Stimulated activated CD8-positive, alpha-beta memory T cell treated with anti-CD3 and anti-CD28 coated beads, Interleukin-15, amount 100 ng/mL, for 24 hours (primary cell): ENCODE results near the gene SMTNL2.
"Not testable (repeated sequence)": the region's sequence is repeated elsewhere in the genome, so short reads cannot be mapped to it uniquely, and the experiment has no call there.

Source experiments
- DNase-seq: peaks from one replicate; pipeline ENCODE4 v3.0.0-alpha.2; 2020; ENCODE audit warnings: low read depth

The SMTNL2 gene

DNA sequence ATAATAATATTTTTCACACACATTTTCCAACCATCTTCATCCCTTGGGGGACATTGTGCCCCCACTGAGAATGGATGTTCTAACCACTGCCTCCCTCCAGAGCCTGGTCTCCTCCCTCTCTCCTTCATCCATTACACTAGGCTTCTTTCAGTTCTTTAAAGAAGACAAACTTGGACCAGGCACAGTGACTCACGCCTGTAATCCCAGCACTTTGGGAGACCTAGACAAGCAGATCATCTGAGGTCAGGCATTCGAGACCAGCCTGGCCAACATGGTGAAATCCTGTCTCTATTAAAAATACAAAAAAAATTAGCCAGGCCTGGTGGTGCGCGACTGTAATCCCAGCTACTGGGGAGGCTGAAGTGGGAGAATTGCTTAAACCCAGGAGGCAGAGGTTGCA is 50.6 kb downstream of the SMTNL2 start:
- DNase-seq: no peak

DNA sequence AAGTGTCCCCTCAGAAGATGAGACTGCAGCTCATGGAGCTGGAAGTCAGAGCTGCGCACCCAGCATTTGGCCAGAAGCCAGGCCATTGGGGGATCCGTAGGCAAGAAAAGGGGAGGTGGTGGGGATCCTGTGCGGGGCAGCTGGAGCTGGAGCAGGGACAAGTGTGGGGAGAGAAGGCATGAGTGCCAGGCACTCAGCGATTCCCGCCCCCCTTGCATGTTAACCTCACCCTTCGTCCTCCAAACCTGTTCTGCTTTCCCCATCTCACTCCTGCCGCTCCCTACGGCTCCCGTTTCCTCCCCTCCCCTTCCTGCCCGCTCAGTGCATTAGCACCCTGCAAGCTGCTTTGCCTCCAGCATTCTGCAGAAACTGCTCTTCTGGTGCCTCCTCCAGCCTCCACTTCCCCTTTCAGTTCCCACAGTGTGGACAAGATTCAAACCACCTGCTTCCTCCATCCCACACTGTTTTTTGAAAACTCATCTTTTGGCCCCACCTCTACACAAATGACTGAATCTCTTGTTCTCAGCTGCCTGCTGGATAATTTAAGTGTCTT is 51.6 kb downstream of the SMTNL2 start:
- no peak for DNase-seq

DNA sequence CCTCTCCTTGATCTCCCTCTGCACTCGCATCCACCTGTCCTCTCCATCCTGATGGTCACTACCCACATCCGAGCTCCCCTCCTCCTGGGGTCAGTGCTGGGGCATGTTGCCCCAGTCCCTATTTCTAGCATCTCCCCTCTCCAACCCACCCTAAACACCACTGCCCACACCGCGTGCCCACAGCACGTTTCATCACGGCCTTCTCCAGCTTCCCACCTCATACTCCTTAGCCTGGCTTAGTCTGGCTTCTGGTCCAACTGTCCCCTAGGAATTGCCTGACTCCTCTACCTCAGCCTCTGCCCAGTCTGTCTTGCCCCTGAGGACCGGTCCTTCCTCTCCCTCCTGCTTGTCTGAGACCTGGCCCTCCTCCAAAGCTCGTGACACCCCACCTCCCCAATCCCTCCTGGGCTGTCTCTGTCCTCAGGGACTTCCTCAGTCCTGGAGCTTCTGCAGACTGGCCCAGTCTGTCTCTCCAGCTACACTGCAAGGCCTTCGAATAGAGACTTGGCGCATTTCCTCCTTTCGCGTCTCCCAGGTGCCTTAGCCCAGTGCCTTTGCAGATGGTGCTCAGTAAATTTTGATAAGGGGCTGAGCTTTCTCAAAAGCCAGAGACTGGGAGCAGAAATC is 52.3 kb downstream of the SMTNL2 start:
- no peak for DNase-seq

DNA sequence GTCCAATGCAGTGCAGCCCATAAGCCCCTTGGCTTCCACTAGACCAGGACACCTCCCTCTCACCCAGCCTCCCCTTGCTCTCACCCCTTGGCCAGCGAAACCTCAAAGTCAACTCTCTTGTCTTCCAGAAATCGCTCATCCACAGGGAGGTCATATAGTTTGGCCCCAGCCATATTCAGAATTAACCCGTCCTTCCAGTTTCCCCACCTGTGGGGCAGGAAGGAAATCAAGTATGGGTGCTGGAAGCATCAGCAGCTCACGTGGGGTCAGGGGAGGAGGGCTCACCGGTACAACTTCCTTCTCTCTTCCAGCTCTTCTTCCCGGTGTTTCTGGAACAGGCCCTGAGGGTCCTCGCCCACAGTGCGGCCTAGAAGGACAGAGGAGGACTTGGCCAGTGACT is 54.4 kb downstream of the SMTNL2 start:
- not testable (repeated sequence) for DNase-seq

DNA sequence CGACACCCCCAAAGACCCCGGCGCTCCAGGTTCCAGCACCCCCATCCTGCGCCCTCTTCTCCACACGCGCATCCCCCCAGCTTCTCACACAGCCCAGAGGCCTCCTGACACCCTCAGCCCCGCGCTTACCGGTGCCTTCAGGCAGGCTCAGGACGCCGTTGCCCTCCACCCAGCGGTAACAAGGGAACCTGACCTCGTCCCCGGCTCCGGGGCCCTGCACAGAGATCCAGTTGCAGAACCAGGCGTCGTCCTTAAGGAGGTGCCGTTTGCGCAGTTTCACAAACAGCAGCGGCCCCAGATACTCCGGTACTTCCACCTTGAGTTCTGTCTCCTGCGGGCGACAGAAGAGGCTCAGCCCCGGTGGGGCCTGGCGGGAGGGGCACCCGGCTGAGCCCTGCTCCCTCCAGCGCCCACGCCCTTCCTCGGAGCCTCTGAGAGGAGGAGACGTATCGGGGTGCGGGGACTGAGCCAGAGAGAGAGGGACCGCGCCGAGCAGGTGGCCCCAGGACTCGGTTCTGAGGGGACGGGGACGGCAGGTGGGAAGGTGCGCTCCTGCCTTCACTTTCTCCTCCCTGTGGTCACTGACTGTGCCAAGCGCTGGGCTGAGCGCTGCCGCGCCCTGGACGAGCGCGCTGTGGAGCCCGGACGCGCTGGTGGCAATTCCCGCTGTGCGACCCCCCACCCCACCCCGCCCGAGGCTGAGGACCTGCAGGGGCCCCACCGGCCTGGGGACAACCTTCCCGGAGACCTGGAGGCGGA is 55.2 kb downstream of the SMTNL2 start:
- DNase-seq: not testable (repeated sequence)

DNA sequence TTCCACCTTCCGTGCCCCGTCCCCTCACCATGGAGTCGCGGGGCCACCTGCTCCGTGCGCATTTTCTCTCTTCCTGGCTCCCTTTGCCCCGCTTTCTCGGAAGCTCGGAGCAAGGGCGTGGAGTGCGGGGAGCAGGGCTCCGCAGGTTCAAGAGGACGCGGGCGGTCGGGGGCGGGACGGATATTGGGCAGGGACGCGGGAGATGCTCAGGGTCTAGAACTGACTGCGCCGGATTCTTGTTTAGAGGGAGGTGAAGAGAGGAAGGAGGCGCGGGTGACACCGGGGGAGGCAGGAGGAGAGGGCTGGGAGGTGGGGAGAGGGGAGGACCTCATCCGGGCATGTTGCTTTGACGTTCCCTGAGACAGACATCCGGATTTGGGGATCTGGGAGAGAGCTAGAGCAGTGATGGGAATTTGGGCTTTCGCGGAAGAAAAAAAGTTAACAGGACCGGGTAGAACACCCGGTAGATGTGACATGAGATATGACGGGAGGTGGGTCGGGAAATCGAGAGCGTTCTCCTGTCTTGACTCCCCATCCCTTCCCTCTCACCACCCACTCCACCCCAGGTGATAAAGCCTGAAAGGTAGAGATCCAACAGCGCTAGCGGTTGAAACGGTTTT is 56.4 kb downstream of the SMTNL2 start:
- DNase-seq: not testable (repeated sequence)

DNA sequence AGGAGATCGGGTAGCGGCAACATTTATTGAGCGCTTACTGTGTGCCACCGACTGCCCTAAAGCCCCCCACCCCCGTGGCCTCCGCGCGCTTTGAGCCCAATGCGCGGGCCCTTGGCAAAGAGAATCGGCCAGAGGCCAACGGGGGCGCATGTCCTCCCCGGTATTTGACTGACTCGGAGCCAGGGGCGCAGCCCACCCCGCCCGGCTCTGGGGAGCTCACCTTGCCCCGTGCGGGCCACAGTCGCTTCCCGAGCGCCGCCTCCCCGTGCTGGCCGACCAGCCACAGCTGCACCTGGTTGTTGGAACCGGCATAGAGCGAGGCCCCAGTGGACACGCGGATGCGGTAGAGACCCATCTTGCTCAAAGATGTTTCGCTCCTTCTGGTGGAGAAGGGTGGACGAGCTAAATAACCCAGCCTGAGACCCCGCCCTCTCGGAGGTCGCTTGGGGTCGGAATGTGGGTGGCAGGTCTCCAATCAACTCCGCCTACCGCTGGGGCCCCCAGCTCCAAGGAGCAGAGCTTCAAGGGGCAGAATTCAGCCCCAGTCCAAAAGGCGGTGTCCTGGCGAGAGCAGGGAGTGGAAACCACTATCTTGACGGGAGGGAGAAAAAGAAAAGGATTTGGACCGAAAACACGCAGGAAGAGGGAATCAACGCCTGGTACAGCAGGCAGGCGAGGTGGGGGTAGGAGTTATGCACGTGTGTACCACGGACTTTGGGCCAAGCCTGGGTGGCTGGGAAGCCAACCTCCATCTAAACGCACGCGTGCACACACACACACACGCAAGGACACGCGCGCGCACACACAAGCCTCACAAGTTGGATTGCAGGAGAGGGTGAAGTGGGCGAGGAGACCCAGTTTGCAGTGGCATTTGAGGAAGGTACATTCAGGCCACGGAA is 57.2 kb downstream of the SMTNL2 start, which contains the start of gene ALOX15:
ALOX15 (minus strand) TSS at position 382 of the 899 bp plus-strand sequence; CDS start at position 355, 27 bp downstream.
- no peak for DNase-seq

DNA sequence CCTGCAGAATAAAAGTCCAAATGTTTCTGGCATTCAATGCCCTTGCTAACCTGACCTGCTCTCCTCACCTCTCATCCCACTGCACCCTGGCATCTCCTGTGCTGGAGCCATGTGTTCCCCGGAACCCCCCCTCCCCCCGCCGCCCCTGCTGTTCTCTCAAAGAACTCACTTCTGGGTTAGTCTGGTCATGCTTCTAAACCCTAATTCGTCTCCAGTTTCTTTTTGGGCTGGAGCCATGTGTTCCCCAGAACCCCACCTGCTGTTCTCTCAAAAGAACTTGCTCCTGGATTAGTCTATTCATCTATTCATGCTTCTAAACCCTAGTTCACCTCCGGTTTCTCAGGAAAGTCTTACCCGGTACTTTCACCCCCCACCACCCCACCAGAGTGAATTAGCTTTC is 58.0 kb downstream of the SMTNL2 start:
- no peak for DNase-seq

DNA sequence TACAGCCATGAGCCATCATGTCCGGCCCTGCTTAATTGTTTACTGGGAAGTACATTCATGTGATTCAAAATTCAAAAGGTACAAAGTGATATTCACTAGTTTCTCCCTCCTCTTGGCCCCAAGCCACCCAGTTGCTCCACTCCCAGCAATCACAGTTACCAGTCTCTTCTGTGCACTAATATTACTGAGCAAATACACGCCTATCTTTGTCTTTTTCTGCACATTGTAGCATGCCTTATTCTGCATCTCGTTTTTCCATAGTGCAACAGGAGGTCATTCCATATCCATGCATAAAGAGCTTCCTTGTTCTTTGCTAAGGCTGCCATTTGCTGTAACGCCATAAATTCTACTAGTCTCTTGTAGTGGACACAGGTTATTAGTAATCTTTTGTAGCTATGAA is 59.3 kb downstream of the SMTNL2 start:
- DNase-seq: no peak

DNA sequence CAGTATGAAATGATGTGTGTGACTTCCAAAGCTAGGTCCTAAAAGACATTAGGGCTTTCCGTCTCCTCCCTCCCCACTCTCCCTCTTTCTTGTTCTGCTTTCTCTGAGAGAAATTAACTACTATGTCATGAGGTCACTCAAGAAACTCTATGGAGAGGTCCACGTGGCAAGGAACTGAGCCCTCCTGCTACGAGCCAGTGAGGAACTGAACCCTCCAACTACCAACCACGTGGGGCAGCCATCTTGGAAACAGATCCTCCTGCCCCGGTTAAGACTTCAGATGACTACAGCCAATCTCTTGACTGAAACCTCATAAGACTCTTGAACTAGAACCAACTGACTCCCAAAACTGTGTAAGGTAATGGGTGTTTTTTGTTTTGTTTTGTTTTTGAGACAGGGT is 61.3 kb downstream of the SMTNL2 start:
- DNase-seq: no peak

DNA sequence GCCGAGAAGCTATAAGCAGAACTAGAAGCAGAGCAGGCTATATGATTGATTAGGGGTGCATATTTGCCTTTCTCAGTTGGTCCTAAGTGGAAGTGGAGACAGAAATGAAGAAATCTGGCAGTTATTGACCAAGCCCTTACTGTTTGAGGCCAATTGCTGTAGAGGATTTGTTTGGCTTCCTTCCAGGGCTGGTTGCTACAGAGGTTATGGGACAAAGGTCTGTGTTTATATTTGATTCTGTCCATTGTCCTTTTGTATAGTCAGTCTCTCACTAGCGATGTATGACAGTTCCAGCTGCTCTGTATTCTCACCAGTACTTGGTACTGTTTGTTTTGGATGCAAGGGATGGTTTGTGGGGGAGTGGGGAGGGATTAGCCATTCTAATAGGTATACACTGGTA is 64.4 kb downstream of the SMTNL2 start:
- DNase-seq: no peak

DNA sequence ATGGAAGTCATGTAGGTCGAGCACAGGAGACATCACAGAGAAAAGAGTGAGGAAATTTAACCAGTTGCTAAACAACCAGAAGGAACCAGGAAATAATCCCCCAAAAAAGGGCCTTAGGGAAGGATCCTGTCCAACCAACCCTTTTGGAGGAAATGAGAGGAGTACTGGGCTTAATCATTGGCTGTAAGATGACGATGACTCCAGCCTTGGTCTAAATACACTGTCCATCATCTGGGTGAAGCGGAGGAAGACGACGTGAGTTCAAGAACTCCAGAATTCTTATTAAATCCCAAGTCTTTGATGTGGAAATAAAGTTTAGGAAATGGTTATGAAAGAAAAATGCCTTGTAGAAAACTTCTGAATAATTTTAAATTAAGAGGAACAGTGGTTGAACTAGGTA is 68.7 kb downstream of the SMTNL2 start:
- no peak for DNase-seq

DNA sequence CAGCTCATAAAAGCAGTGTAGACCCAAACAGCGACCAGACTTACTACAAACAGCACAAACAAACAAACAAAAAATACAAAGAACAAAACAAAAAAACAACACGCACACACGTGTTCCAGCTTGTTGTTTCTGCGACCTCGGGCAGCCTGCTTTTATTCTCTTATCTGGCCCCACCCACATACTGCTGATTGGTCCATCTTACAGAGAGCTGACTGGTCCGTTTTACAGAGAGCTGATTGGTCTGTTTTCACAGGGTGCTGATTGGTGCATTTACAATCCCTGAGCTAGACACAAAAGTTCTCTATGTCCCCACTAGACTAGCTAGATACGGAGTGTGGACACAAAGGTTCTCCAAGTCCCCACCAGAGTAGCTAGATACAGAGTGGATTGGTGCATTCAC is 71.6 kb downstream of the SMTNL2 start:
- not testable (repeated sequence) for DNase-seq

DNA sequence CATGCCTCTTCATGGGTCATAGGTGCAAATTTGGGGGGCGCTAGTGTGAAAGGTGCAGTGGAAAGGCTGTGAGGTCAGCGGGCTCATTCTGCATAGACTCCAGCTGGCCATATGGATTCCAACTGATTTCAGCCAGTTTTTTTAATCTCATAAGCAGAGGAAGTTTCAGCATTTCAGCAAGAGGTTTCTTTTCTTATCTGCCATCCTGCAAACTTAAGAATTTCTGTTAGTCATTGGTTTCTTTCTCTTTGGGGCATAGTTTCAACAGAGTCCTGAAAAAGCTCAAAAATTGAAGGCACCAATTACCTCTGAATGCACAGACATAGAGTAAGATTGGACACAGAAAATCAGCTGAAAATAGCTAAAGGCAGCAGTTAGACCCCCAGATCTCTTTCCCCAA is 73.3 kb downstream of the SMTNL2 start:
- DNase-seq: no peak
